ENCODE measurements around the gene PDE3B. TPM values are rescaled to one million over a fixed set of nuclear protein-coding genes. Genes with fewer than 3 reads are reported as not detected.

Gene PDE3B
- total and polyA plus RNA-seq, 9 of the 15 experiments (the other 6 are each of a cell fraction or from before 2014, with no cell fraction given): 2.3 to 22.5 (median 12.2) TPM

DNA sequence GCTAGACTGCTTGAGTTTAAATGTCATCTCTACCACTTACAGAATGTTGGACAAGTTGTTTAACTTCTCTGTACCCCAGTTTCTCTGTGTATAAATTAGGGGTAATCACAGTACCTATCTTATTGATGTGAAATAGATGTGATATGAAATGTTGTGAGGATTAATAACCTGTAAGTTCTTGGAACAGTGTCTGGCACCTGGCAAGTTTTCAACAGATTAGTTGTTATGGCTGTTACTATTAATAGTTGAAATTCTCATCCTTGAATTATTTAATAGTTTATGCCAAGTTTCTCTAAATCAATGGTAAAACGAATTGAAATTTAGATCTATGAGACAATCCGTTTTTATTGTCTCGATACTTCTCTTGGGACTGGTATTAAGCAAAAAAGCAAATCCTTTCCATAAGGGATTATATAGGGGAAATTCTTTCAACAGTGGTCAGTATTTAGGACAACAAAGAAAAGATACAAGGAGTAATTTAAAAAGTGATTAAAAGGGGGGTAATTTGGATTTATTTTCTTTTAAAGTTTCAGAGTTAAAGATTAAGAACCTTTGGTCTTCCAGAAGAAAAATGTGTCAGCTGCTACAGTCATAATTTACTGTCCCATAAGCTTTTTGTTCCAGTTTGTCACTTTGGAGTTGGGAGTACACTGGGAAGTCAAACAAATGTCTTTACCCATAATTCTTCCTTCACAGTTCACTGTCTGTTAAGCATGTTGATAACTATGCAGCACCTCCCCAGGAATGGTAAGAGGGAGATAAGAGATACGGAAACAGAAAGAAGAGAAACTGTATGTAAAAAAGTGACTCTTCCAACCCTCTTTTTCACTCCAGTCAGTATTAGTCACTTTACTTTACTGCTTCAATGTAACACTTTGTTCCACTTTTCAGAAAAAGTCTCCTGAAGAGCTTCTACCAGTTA lies 13.2 kb downstream of the PDE3B start (continued):
- TF ChIP-seq EP400 (IDR thresholded peaks at IDR 0.05) (peak; percentile 62), ZNF583 (CRISPR knock-in tag; IDR thresholded peaks at IDR 0.05) (no peak), RFX5 (IDR thresholded peaks at IDR 0.05; ENCODE audit: low read depth, low read length) (no peak; the same call in 1 of the 2 replicates), PRMT5 (CRISPR knock-in tag; IDR thresholded peaks at IDR 0.05) (no peak), PCBP1 (IDR thresholded peaks at IDR 0.05; ENCODE audit: low read depth, low read length, poor library complexity, severe bottlenecking) (no peak), TEAD1 (CRISPR knock-in tag; IDR thresholded peaks at IDR 0.05) (peak in 1 of 2 experiments; percentile 81; a peak in 1 of 4 replicates), RERE (CRISPR knock-in tag; IDR thresholded peaks at IDR 0.05; ENCODE audit: borderline replicate concordance) (no peak), ZNF740 (CRISPR knock-in tag; IDR thresholded peaks at IDR 0.05) (no peak), ZNF740 (tag; IDR thresholded peaks at IDR 0.05) (no peak), BCOR (IDR thresholded peaks at IDR 0.05) (0 out of 2 replicates have a peak, but pooled peaks have one; percentile 31), RCOR1 (IDR thresholded peaks at IDR 0.05; ENCODE audit: borderline replicate concordance in 1 of 2, low read depth in 2 of 2, low read length in 2 of 2) (peak in 1 of 2 experiments; percentile 86; a peak in 2 of 4 replicates), MYNN (IDR thresholded peaks at IDR 0.05) (peak; percentile 36; the same call in 1 of the 2 replicates), MYNN (CRISPR knock-in tag; IDR thresholded peaks at IDR 0.05) (no peak), CCNT2 (IDR thresholded peaks at IDR 0.05; ENCODE audit: borderline replicate concordance, extremely low read depth, insufficient read length, low read depth, low read length) (peak; percentile 82), CHD2 (IDR thresholded peaks at IDR 0.05; ENCODE audit: low read depth, low read length) (no peak), PREB (CRISPR knock-in tag; IDR thresholded peaks at IDR 0.05) (no peak), NCOA2 (IDR thresholded peaks at IDR 0.05; ENCODE audit: partially characterized antibody in 2 of 2) (peak in 1 of 2 experiments; percentile 56), HDGF (IDR thresholded peaks at IDR 0.05) (no peak), GATA2 (CRISPR knock-in tag; IDR thresholded peaks at IDR 0.05) (peak; percentile 86)
- TF ChIP-seq, protein P1, sequence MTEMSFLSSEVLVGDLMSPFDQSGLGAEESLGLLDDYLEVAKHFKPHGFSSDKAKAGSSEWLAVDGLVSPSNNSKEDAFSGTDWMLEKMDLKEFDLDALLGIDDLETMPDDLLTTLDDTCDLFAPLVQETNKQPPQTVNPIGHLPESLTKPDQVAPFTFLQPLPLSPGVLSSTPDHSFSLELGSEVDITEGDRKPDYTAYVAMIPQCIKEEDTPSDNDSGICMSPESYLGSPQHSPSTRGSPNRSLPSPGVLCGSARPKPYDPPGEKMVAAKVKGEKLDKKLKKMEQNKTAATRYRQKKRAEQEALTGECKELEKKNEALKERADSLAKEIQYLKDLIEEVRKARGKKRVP (CRISPR knock-in tag; IDR thresholded peaks at IDR 0.05): no peak

Measured in K562 (cell line).